Measurements from ENCODE around the gene LLPH.

Gene LLPH

GRCh38 chr12:66087365-66087943 lies 43.1 kb downstream of the LLPH start:
- peak; percentile 49 for DNase-seq

- no peak for DNase-seq
Observed at GRCh38 chr12:66085998-66086397, 44.6 kb downstream of the LLPH start.

- no peak for DNase-seq
Observed at GRCh38 chr12:66085213-66085612, 45.3 kb downstream of the LLPH start.

GRCh38 chr12:66083766-66084165 lies 46.8 kb downstream of the LLPH start:
- DNase-seq: no peak

- DNase-seq: no peak
Observed at GRCh38 chr12:66082744-66083143, 47.8 kb downstream of the LLPH start.

GRCh38 chr12:66080791-66081190 lies 49.8 kb downstream of the LLPH start:
- no peak for DNase-seq

GRCh38 chr12:66077542-66077941 lies 53.0 kb downstream of the LLPH start:
- no peak for DNase-seq

GRCh38 chr12:66074561-66074960 lies 56.0 kb downstream of the LLPH start:
- DNase-seq: no peak

- DNase-seq: no peak
Observed at GRCh38 chr12:66072566-66072965, 58.0 kb downstream of the LLPH start.

GRCh38 chr12:66072135-66072534 lies 58.4 kb downstream of the LLPH start:
- DNase-seq: no peak

GRCh38 chr12:66071549-66071948 lies 59.0 kb downstream of the LLPH start:
- DNase-seq: no peak

GRCh38 chr12:66070378-66071120 lies 60.0 kb downstream of the LLPH start:
- no peak for DNase-seq

GRCh38 chr12:66066929-66067523 lies 63.5 kb downstream of the LLPH start:
- no peak for DNase-seq

Measured in activated naive CD4-positive, alpha-beta T cell treated with Interleukin-2 at 50 U/mL for 16 hours (primary cell).